ENCODE measurements around the gene GNG2.

The GNG2 gene

DNA sequence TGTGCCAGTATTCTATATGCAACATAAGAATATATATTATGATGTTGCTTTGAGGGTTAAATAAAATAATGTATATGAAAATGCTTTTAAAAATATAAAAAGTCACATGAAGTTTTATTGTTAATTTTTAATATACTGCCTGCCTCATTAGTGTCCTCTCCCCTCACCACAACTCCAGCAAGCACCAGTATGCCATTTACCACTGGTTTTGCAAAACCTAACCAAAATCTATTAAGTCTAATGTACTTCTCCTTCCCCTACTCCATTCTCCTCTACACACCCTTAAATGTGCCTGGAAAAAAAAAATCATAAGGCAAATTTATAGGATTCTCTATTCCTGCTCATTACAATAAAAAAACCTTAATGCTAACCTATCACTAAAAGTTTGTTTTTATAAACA is 24.0 kb upstream of the GNG2 start:
- TF ChIP-seq, protein P1, sequence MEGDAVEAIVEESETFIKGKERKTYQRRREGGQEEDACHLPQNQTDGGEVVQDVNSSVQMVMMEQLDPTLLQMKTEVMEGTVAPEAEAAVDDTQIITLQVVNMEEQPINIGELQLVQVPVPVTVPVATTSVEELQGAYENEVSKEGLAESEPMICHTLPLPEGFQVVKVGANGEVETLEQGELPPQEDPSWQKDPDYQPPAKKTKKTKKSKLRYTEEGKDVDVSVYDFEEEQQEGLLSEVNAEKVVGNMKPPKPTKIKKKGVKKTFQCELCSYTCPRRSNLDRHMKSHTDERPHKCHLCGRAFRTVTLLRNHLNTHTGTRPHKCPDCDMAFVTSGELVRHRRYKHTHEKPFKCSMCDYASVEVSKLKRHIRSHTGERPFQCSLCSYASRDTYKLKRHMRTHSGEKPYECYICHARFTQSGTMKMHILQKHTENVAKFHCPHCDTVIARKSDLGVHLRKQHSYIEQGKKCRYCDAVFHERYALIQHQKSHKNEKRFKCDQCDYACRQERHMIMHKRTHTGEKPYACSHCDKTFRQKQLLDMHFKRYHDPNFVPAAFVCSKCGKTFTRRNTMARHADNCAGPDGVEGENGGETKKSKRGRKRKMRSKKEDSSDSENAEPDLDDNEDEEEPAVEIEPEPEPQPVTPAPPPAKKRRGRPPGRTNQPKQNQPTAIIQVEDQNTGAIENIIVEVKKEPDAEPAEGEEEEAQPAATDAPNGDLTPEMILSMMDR (IDR thresholded peaks at IDR 0.05; ENCODE audit: low read depth, low read length, missing control alignments), result no peak
- H3K4me3 ChIP-seq (replicated peaks; ENCODE audit: low read depth, low read length), result no peak overlapping the region
- no peak for DNase-seq (ENCODE audit: extremely low read depth, low read depth)

DNA sequence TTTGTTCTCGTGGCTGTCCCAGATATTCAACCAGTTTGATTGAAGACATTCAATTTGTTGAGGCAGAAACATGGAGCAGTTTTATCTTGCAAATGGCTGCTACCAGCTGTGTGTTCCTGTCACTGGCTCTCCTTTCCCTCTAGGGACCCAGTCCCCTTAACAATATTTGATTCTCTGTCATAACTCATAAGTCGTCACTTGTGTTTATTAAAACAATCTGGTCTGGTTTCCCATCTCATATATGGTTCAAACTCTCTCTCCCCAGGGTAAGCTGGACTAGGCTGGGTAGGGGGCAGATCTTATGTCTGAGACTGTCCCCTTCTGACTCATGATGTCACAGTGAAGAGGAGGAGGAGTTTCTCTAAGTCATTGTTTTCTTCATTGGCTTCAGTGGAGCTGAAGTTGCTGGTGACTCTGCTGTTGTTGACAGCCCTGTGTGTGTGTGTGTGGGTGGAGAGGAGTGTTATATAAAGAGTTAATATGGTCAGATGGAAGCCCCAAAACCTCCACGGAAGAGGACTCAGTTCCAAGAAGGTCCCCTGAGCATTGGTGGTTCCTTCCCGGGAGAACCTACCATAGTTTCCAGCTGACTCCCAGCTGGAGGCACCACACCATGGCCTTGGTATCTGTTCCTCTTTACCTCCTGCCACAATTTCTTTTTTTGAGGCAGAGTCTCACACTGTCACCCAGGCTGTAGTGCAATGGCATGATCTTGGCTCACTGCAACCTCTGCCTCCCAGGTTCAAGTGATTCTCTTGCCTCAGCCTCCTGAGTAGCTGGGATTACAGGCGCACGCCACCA is 16.1 kb upstream of the GNG2 start:
- TF ChIP-seq, protein P1 (IDR thresholded peaks at IDR 0.05; ENCODE audit: low read depth, low read length, missing control alignments), result no peak
- DNase-seq (ENCODE audit: extremely low read depth, low read depth), result no peak
- no peak overlapping the region for H3K4me3 ChIP-seq (replicated peaks; ENCODE audit: low read depth, low read length)

- TF ChIP-seq, protein P1 (IDR thresholded peaks at IDR 0.05; ENCODE audit: low read depth, low read length, missing control alignments), result no peak
- DNase-seq (ENCODE audit: extremely low read depth, low read depth), result no peak
- H3K4me3 ChIP-seq (replicated peaks; ENCODE audit: low read depth, low read length), result no peak overlapping the region
Observed at GRCh38 chr14:51845811-51846210, 14.6 kb upstream of the GNG2 start.

- TF ChIP-seq, protein P1 (IDR thresholded peaks at IDR 0.05; ENCODE audit: low read depth, low read length, missing control alignments), result no peak
- no peak for DNase-seq (ENCODE audit: extremely low read depth, low read depth)
- no peak overlapping the region for H3K4me3 ChIP-seq (replicated peaks; ENCODE audit: low read depth, low read length)
Observed at GRCh38 chr14:51846631-51847488, 13.6 kb upstream of the GNG2 start.

DNA sequence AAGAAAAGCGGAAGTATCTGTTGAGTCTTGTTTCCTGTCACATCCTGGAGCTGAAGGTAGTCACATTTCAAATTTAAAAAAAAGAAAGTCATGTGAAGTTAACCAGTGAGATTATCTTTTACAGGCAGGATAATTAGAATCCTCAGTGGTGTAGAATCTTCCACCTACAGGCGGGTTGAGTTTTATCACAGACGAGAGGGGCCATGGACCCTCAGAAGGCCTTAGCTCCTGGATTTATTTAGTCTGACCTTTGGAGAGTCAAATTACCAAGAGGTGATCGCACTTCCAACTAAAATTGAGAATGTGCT is 13.0 kb upstream of the GNG2 start:
- H3K4me3 ChIP-seq (replicated peaks; ENCODE audit: low read depth, low read length), result no peak overlapping the region
- TF ChIP-seq, protein P1 (IDR thresholded peaks at IDR 0.05; ENCODE audit: low read depth, low read length, missing control alignments), result no peak
- no peak for DNase-seq (ENCODE audit: extremely low read depth, low read depth)

- no peak for DNase-seq (ENCODE audit: extremely low read depth, low read depth)
- TF ChIP-seq, protein P1 (IDR thresholded peaks at IDR 0.05; ENCODE audit: low read depth, low read length, missing control alignments), result no peak
- no peak overlapping the region for H3K4me3 ChIP-seq (replicated peaks; ENCODE audit: low read depth, low read length)
Observed at GRCh38 chr14:51848120-51848519, 12.3 kb upstream of the GNG2 start.
